HG03103 (cell line): ENCODE measurements around the gene WNT7A.
"Not testable (repeated sequence)": the region's sequence is repeated elsewhere in the genome, so short reads cannot be mapped to it uniquely, and the experiment has no call there.

Experiments
- ATAC-seq: cut with Tn5 transposase; IDR thresholded peaks from one replicate; pipeline ENCODE4 v1.9.1; 2021; ENCODE audit warnings: low read depth; ENCODE audit not compliant: unreplicated experiment

WNT7A gene

DNA sequence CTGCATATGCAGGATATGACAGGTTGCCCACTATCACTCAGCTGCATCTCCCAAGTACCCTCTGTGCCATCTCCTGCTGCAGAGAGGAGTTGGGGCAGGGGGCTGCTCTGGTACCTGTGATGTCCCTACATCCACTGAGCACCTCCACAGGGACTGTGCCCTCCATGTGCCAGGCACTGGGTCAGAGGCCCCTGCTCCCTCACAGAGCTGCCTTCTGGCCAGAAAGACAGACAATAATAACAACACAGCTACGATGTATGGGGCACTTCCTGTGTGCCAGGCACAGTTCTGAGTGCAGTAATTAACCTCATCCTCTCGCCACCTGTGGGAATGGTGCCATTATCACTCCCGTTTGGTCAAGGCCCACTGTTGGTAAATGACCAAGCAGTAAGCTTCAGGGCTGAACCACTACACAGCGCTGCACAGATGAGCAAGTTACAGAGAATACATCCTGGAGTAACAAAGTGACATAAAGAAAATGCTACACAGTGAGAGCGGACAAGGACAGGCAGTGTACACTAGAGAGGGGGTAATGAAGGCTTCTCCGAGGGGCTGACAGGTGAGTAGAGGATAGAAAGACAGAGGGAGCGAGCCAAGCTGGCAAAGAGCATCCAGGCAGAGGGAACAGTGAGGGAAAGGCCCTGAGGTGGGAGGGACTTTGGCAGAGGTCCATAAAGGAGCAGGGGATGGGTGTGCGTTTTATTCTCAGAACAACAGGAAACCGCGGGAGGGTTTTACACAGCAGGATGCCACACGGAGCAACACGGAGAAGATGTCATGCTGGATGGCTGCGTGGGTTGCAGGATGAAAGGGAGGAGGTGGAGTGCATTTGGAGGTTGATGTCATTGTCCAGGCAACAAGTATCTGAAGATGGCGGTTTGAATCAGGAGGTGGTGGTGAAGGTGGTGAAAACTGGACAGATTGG lies 13.6 kb downstream of the WNT7A start:
- no peak for ATAC-seq

DNA sequence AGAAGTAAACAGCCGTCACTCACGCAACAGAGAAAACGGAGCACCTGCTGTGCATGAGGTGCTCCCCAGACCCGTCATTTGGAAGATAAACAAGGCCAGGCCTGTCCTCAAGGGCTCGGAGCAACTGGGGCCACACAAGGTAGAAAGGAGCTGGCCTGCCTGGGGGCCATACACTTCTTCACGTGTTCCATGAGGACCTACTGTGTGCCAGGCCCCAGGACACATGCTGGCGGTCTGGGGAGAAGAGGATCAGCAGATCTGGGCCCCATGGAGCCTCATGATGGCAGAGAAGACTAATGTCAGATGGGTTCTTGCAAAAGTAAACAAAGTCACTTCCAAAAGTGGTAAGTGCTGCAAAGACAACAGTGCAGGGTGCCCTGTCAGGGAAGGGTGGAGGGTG lies 14.3 kb downstream of the WNT7A start:
- ATAC-seq: no peak

DNA sequence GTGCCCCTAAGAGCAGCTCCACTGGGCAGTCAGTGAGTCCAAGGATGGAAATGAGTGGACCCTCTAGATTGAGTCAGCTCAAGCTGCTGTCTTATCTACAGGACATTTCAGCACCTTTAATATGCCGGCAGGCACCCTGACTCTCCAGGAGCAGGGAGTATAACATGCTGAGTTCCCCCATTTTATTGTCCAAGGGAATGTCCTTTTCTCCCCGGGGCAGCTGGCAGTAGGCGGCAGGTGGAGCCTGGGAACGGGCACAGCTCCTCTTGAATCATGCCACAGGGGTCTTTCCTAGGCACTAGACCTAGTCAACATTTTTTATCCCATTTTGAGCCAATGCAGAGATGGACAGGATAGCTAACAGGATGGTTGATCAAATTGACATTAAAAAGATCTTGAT lies 14.8 kb downstream of the WNT7A start:
- no peak for ATAC-seq

DNA sequence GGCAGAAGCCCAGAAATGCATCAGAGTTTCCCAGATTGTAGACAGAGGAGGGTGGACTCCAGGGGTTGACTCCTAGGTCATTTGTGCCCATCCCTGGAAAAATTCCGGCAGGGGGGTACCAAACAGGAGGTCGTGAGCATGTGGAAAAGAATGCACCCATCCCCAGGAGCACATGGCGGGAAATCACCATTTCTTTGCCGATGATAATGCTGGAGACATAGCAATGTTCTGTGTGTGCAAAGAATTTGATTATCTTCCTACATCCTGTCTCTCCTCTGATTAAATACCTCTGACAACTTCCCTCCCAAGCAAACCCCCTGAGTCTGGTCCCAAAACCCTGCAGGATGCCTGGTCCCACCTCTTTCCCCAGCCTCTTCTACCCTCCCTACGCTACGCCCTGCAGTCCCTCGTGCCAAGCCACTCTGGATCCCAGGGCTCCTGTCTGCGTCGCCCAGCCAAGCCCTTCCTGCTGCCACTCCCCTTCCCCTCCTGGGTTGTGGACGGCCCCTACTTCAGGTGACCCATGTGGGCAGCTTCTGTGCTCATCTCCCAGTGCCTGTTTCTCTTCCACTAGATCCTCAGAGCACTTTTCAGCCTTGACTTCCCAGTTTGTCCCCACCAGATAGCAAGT lies 15.8 kb downstream of the WNT7A start:
- no peak for ATAC-seq

DNA sequence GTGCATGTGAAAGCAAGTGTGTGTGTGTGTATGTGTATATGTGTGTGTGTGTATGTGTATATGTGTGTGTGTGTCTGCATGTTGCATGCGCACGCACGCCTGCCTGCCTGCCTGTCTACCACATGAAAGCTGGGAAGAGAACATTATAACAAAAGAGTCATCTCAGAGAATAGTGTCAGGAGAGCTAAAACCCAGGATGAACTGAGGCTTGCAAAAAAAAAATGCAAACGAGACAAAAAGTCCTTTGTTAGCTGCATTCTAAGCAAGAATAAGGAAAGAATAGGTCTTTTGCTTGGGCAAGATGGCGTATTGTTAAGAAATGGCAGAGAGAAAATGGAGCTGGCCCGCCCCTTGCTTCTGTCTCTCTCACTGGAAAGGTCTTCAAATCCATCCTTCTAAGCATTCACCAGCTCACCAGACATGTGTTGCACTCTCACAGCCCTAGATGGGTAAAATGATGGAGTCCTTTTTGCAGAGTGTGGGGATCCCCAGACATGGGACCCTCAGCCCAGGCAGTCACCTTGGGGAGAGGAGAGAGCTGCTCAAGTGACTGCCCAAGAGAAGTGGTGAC lies 16.4 kb downstream of the WNT7A start:
- ATAC-seq: no peak

DNA sequence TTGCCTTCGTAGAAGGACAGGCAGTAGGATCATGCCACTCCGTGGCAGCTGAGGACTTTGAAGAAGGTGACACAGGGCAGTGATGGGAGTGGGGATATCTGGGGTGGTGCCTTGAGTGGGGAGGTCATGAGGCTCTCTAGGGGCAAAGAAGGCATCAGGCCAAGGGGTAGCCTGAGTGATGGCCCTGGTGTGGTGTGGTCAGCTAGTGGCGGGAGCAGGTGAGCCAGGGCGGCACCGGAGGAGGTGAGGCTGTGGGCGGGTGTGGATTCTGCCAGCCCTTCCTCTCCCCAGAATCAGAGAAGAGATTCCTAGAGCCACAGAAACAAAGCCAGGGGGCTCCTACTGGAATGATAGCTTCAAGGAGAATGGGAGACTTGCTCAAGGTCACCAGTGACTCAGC lies 18.4 kb downstream of the WNT7A start:
- ATAC-seq: no peak

DNA sequence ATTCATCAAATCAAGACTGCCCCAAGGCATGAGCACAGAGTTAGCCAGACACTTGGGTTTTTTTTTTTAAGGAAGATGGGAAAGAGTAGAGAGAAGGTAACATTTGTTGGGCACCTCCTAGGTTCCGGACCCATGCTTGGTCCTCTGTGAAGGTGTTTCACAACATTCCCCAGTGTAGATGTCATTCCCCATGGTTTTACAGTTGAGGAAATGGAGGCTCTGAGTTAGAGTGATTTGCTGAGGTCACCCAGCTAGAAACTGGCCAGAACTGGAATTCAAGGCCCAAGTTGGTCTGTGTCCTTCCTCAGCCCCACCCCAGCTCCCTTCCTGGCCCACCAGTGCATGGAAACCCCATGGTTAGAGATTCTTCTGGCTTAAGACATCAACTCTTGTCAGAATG lies 19.9 kb downstream of the WNT7A start:
- no peak for ATAC-seq

DNA sequence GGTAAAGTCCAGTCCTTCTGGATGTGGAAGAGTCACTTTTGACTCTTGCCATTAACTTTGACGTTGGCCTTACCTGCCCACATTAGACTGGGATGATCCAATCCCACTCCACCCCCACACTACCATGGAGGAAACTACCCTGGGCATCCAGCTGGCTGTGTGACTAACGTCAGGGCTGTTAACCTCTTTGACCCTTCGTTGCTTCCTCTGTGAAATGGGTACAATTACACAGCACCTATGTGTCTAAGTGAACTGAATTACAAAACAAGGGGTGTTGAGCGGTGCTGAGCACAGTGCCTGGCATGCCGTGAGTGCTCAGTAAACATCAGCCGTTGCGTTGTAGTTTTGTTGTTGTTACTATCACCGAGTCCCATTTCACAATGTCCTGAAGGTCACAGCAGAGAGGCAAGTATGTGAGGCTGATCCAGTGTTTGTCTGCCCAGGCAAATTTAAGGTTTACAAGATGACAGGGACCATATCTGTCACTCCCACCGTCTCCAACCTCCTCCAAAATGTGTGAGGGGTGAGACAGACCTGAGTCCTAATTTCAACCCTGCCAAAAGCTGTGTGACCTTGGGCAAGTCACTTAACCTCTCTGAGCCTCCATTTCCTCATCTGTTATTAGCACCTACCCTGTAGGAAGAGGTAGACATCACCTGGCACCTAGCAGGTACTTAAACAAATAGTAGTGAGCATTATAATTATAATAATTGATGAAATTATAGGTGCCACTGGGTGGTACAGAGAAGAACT lies 20.9 kb downstream of the WNT7A start:
- ATAC-seq: no peak

DNA sequence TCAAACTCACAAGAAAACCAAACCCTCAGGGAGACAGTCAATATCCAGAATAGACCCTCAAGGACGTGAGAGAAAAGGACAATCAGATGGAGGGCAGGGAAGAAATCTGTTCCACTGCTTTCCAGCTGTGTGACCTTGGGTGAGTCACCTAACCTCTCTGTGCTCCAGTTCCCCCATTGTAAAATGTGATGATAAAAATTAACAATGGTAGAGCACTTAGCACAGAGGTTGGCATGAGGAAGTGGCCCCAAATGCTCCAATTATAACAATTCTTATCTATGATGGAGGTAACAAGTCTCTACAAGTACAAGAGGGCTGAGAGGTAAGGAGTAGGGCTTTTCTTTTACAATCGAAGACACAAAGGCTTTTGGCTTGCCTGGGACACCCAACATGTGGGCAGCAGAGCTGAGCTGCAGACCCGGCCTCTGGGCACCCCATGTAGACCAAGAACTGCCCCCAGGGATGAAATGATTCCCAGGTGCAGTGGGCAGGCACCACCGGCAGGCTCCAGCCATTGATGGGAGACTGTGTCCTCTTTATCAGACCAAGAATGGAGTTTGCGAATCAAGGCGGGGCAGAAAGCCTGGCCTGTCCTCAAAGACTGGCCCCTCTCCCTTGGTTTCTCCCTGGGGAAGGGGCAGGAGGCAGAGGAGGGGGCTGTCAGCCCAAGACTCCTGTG lies 22.0 kb downstream of the WNT7A start:
- ATAC-seq: no peak

DNA sequence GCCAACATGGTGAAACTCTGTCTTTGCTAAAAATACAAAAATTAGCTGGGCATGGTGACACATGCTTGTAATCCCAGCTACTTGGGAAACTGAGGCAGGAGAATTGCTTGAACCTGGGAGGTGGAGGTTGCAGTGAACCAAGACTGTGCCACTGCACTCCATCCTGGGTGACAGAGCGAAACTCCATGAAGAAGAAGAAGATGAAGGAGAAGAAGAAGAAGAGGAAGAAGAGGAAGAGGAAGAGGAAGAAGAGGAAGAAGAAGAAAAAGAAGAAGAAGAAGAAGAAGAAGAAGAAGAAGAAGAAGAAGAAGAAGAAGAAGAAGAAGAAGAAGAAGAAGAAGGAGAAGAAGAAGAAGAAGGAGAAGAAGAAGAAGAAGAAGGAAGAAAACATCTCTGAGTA lies 23.2 kb downstream of the WNT7A start:
- ATAC-seq: not testable (repeated sequence)

DNA sequence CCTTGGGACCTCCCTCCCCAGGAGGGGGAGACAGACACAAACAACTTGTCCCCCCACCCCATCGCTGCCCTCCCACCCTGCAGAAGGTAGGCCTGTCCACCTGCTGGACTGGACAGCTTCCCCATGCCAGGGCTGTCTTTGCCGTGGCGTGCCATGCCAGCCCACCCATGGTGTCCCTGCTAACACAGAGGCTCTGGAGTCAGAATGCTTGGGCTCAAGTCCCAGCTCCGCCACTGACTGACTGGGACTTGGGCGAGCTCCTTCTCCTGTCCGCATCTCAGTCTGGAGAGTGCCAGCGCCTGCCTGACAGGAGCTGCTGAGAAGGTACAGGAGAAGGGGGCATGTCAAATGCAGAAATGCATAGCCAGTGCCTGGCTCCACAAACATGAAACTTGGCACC lies 23.9 kb downstream of the WNT7A start:
- no peak for ATAC-seq

DNA sequence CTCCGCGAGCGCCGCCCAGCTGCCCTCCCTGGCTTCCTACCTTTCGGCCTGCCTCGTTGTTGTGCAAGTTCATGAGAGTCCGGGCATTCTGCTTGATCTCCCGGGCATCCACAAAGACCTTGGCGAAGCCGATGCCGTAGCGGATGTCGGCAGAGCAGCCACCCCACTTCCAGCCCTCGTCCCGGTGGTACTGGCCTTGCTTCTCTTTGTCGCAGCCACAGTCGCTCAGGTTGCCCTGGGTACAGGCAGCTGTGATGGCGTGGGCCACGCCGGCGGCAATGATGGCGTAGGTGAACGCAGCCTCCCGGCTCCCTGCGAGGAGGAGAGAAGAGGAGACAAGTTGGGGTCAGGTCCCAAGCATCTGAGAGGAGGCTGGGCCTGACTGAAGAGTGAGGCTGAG lies 25.4 kb downstream of the WNT7A start:
- ATAC-seq: no peak

DNA sequence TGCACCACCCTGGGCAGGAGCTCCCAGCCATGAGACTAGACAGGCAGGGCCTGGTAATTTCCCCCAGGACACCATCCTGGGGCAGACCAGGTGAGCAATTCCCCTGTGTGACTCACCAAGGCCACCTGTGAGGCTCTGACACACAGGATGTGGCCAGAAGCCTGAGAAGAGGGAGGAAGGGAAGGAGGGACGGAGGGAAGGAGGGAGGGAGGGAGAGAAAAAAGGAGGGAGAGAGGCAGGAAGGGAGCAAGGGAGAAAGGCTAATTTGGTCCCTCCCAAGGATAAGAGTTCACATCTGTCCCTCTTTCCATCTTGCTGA lies 25.9 kb downstream of the WNT7A start:
- ATAC-seq: no peak

DNA sequence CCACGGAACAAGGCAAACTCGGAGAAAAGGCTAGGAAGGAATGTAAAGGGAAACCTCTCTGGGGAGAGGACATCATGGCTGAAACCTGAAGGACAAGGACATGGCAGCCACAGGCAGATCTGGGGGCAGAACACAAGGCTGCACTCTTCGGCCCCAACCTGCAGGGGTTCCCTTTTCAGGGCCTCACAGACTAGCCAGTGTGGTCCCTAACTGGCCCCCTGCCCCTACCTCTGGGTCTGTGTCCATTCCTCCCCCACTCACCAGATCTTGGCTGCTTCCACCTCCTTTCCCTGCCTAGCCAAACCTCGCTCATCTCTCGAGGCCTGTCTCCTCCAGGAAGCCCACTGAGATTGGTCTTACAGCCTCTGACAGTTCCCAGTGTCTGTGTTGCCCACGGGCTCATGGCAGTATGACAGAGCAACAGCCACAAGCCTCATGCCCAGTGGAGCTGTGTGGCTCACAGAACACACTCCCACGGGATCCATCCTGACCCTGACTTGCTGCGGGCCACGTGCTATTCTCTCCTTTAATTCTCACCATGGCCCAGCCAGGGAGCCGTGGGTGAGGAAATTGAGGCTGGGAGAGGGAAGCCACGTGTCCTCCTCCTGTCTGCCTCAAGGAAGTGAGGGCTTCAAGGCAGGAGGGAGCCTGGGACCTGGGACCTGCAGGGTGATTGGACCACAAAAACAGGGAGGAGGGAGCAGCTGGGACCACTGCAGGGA lies 26.5 kb downstream of the WNT7A start:
- ATAC-seq: no peak

DNA sequence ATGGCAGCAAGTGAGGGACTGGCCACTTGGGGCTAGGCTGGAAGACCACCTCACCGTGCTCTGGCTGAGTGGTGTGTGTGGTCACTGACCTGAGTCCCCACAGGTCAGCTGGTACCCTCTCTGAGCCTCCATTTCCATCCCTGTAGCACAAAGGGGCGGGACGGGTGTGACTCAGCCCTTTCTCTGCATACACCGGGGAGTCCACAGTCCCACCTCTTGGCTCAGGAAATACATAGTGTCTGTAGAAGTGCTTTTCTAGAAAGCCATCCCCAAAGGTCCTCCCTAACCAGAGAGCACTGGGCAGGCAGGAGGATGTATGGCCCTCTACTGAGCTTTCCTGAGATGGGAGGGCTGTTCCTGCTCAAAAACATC lies 27.2 kb downstream of the WNT7A start:
- no peak for ATAC-seq

DNA sequence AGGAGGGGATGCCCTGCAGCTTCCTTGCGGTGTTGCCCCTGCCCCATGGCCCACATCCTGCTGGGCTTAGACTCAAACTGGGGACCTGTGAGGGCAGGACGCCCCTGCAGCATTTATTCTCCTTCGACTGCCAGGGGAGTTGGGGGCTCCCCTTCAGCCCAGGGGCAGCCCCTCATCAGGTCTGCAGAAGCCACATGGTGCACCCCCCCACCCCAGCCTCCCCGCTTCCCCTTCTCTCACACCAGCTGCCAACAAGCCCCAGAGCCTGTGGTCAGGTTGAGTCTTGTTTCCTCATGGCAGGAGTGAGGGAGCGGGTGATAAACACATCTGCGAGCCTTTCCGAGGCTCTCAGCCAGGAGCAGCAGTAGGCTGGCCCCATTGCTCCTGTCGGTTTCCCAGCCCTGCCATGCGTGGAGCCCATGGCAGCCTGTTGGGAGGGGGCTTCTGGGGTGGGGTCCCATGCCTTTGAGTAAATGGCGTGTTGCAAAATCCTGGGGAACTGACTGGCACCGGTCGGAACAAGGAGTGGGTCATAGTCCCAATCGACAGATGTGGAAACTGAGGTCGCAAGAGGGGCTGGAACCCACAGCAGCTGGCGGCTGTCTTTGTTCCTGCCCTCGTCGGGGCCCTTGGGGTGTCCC lies 27.8 kb downstream of the WNT7A start:
- no peak for ATAC-seq

DNA sequence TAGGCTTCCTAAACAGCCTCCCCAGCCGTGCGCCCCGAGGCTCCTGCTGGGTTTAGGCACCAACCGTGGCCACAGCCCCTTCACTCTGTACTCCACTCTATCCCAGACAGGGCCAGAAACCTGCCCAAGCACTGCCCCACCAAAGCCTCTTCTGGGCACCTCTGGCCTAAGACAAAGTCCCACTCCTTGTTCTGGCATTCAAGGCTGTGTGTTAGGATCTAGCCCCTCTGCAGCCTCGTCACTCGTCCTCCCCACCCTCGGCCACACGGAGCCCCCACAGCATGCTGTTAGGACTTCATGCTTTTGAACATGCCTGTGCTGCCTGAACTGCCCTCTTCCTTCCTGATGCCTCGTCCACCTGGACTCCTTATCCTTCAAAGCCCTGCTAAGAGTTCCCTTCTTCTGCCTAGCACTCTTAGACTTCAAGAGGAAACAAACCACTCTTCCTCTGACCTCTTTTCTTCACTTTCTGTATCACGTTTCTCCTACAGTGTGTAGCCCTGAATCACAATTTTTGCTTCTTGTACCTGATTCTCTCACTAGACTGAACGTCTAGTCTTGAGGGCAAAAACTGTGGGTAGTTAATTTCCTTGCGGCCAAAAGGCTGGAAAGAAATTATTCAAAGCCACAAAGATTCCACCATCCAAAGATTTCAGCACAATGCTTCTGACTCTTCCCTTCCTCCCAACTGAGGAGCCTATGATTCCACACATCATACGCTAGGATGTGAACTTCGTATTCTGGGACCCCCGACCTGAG lies 28.6 kb downstream of the WNT7A start:
- ATAC-seq: no peak

DNA sequence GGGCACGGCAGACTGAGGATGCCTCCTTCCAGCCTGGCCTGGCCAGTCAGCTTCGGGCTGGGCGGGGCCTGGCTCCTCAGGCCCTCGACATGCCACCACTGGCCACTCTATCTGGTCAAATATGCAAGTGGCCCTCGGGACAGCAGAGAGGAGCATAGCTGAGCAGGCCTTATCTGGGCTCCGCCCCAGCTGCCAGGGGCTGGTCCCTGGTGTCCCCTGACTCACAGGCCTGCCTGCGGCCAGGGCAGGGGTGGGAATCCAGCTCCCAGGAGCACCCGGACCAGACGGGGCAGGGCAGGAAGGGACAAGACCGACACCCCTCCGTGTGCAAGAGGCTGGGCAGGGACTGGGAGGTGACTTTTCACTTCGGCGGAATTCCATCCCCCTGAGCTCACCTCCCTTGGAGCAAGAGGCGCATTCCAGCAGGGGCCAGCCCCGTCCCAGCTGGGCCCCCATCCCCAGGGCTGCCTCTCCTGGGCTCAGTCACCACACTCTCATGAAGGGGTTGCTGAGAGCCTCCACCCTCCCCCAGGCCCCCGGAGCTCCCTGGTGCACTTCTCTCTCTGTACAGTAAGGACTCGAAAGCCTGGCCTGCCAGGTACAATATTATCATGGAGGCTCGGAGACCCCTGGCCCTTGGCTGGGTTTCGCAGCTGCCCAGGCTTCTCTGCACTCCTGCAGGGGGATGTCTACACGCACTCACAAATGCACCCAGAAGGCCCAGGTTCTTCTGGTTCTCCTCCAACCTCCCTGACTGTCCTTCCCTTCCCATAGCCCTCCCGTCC lies 29.5 kb downstream of the WNT7A start:
- ATAC-seq: no peak
